CD14-positive monocyte (primary cell): ENCODE results near the gene SFTPB. TPM values are rescaled to one million over a fixed set of nuclear protein-coding genes. Genes with fewer than 3 reads are reported as not detected.
A peak's percentile ranks its signal among the peaks of the same experiment; 100 is the strongest.

ENCODE experiments used
- DNase-seq, 3 donors: peaks; one replicate each; pipeline ENCODE4 v3.0.0-alpha.2; 2011 to 2022
- H2AFZ ChIP-seq: 2 replicates; pipeline ENCODE4 v1.6.0; 2012; ENCODE audit warnings: mild to moderate bottlenecking, low read depth, low read length, inconsistent platforms; ENCODE audit not compliant: insufficient read depth, poor library complexity, severe bottlenecking
- H3K27ac ChIP-seq, 2 donors: 1 replicate in 1 of 2; 2 replicates in 1 of 2; pipeline ENCODE4 v1.5.1; 2012 to 2013; ENCODE audit warnings: low read length in 2 of 2, control low read depth in 1 of 2, inconsistent platforms in 1 of 2, low read depth in 1 of 2, mild to moderate bottlenecking in 1 of 2
- H3K27me3 ChIP-seq, 2 donors: one replicate each; pipeline versions ENCODE4 v1.6.0 to v1.6.1; 2011 to 2013; ENCODE audit warnings: low read length in 2 of 2; ENCODE audit not compliant: control insufficient read depth in 2 of 2, insufficient read depth in 2 of 2
- H3K36me3 ChIP-seq, 2 donors: replicated peaks in 1 of 2; 1 replicate in 1 of 2; 2 replicates in 1 of 2; pipeline versions ENCODE4 v1.5.1 to v1.6.1; 2012 to 2013; ENCODE audit warnings: low read length in 2 of 2, control low read depth in 1 of 2, inconsistent platforms in 1 of 2, mild to moderate bottlenecking in 1 of 2; ENCODE audit not compliant: insufficient read depth in 2 of 2, control insufficient read depth in 1 of 2
- H3K4me1 ChIP-seq, 2 donors: 1 replicate in 1 of 2; 2 replicates in 1 of 2; pipeline versions ENCODE4 v1.5.1 to v1.6.1; 2012 to 2013; ENCODE audit warnings: low read length in 2 of 2, control low read depth in 1 of 2, inconsistent platforms in 1 of 2, mild to moderate bottlenecking in 1 of 2, moderate library complexity in 1 of 2; ENCODE audit not compliant: insufficient read depth in 2 of 2, control insufficient read depth in 1 of 2
- H3K4me2 ChIP-seq: replicated peaks from 2 replicates; pipeline ENCODE3; 2012; ENCODE audit warnings: low read length, moderate library complexity, mild to moderate bottlenecking; ENCODE audit not compliant: poor library complexity, severe bottlenecking; ENCODE audit errors: extremely low read depth
- H3K4me3 ChIP-seq, 3 experiments: fragments of 200-600 bp in 1 of 3; sonication (generic) in 1 of 3; replicated peaks in 1 of 3; 1 replicate in 2 of 3; 2 replicates in 1 of 3; pipeline ENCODE4 v1.5.1; 2011 to 2013; ENCODE audit warnings: low read length in 3 of 3, mild to moderate bottlenecking in 3 of 3, control low read depth in 2 of 3, low read depth in 2 of 3, inconsistent platforms in 1 of 3, moderate library complexity in 1 of 3
- H3K79me2 ChIP-seq: 2 replicates; pipeline ENCODE4 v1.6.0; 2012; ENCODE audit warnings: mild to moderate bottlenecking, control low read depth, inconsistent platforms, low read length, moderate library complexity; ENCODE audit not compliant: insufficient read depth
- H3K9ac ChIP-seq: 2 replicates; pipeline ENCODE4 v1.6.0; 2017; ENCODE audit warnings: low read length, mild to moderate bottlenecking; ENCODE audit not compliant: insufficient read depth, poor library complexity, severe bottlenecking
- H3K9me3 ChIP-seq, 2 donors: replicated peaks in 1 of 2; 1 replicate in 1 of 2; 2 replicates in 1 of 2; pipeline versions ENCODE4 v1.5.1 to v1.6.1; 2012 to 2013; ENCODE audit warnings: low read length in 2 of 2, control low read depth in 1 of 2; ENCODE audit not compliant: control insufficient read depth in 1 of 2, insufficient read depth in 1 of 2
- H4K20me1 ChIP-seq: 2 replicates; pipeline ENCODE4 v1.6.0; 2012; ENCODE audit warnings: mild to moderate bottlenecking, low read length, control low read depth, moderate library complexity; ENCODE audit not compliant: insufficient read depth
- H3K27ac Mint-ChIP-seq, 7 donors: one replicate each; pipeline ENCODE4 v1.8.0; 2020; ENCODE audit warnings: mild to moderate bottlenecking in 7 of 7, mixed read lengths in 7 of 7, moderate library complexity in 6 of 7, inconsistent platforms in 2 of 7
- H3K27me3 Mint-ChIP-seq, 3 donors: one replicate each; pipeline ENCODE4 v1.8.0; 2021 to 2022; ENCODE audit warnings: low read depth in 3 of 3, mild to moderate bottlenecking in 3 of 3, mixed read lengths in 3 of 3, moderate library complexity in 3 of 3, inconsistent platforms in 1 of 3
- H3K36me3 Mint-ChIP-seq, 2 donors: one replicate each; pipeline ENCODE4 v1.8.0; 2020; ENCODE audit warnings: mixed read lengths in 2 of 2, inconsistent platforms in 1 of 2, mild to moderate bottlenecking in 1 of 2
- H3K4me1 Mint-ChIP-seq: one replicate; pipeline ENCODE4 v1.8.0; 2020; ENCODE audit warnings: mild to moderate bottlenecking, mixed read lengths
- H3K4me3 Mint-ChIP-seq, 2 donors: one replicate each; pipeline ENCODE4 v1.8.0; 2020; ENCODE audit warnings: mild to moderate bottlenecking in 2 of 2, mixed read lengths in 2 of 2, moderate library complexity in 1 of 2
- H3K9me3 Mint-ChIP-seq, 7 donors: one replicate each; pipeline ENCODE4 v1.8.0; 2020 to 2022; ENCODE audit warnings: mixed read lengths in 7 of 7, mild to moderate bottlenecking in 6 of 7, moderate library complexity in 6 of 7, inconsistent platforms in 2 of 7
- WGBS: methylation state at CpG from one replicate; pipeline ENCODE4 v1.1.5; 2013; ENCODE audit warnings: missing lambda C conversion rate; ENCODE audit not compliant: insufficient coverage; 5-methylcytosine and 5-hydroxymethylcytosine counted together
- intact Hi-C, 2 donors: fragments of 100-400 bp; cut with micrococcal nuclease; formaldehyde crosslinking; loops; one replicate each; pipeline versions ENCODE4 v1.15.0 to v1.15.1; 2023
- polyA plus RNA-seq, 3 donors: library from polyadenylated mRNA; depleted of rRNA in 1 of 3; unstranded in 2 of 3; stranded (reverse) in 1 of 3; fragments of 300-500 nt in 2 of 3; fragments of >200 nt in 1 of 3; fragmentation: Illumina TruSeq in 2 of 3; gene quantifications; 1 replicate in 2 of 3; 2 replicates in 1 of 3; pipeline ENCODE4 v1.2.3, GENCODE V29; 2012 to 2021
- TF ChIP-seq, protein P1 (sequence below): fragments of 200-600 bp; IDR thresholded peaks from one replicate; pipeline ENCODE4 v1.8.0; 2022; ENCODE audit warnings: antibody characterized with exemption, mild to moderate bottlenecking

SFTPB gene
- polyA plus RNA-seq, 3 donors, result 0.18 to 0.47 TPM; not detected in 1

DNA sequence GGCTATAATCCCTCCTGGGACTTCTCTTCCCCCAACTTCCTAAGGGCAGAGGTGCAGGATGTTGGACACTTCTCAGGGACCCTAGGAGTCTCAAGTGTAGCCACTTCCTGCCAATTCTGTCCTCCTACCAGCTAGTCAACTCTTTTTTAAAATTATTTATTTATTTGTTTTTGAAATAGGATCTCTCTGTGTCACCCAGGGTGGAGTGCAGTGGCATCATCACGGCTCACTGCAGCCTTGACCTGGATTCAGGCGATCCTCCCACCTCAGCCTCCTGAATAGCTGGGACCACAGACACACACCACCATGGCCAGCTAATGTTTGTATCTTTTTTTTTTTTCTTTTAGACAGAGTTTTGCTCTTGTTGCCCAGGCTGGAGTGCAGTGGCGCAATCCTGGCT is 11.5 kb downstream of the SFTPB start:
- H3K27ac Mint-ChIP-seq, result peak overlapping the region in 3 of 7 donors; percentile 25 to 63 (median 32)
- no peak overlapping the region for H3K4me2 ChIP-seq

DNA sequence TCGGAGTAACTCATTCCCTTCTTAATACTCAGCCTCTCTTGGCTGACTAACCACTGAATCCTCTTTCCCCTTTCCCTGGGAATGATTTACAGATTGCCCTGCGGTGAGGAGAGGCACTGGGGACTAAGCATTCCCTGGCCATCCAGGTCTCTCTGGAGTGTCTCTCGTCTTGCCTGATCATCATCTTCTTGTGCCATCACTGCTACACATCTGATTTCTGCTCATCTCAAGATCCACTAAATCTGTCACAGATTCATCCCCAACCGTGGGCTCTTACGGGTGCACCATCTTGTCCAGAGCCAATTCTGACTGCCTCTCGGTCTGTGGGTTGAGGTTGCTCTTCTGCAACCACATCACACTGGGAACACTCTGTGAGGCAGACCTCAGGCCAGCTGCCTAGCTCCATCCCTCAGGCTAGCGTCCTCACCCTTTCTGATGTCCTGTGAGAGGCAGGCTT is 12.0 kb downstream of the SFTPB start:
- Mint-ChIP-seq H3K36me3 (peaks cover 56 to 77% of the 10 kb centered on the region in 2 donors), H3K27me3 (no peaks in the 10 kb centered on the region), H3K9me3 (peaks cover 0 to 2% (median 0%) of the 10 kb centered on the region in 7 donors), H3K4me1 (peaks cover 10% of the 10 kb centered on the region), H3K4me3 (no peak overlapping the region), H3K27ac (peak overlapping the region in 3 of 7 donors; percentile 27 to 58 (median 33))
- Histone ChIP-seq H4K20me1 (no peaks in the 10 kb centered on the region), H3K4me2 (no peak overlapping the region), H3K36me3 (peaks cover 31 to 60% of the 10 kb centered on the region in 2 donors), H3K4me3 (no peak overlapping the region), H3K9me3 (no peaks in the 10 kb centered on the region), H2AFZ (no peak overlapping the region), H3K9ac (no peak overlapping the region), H3K4me1 (no peaks in the 10 kb centered on the region), H3K27me3 (no peaks in the 10 kb centered on the region), H3K79me2 (no peaks in the 10 kb centered on the region), H3K27ac (no peak overlapping the region)
- TF ChIP-seq, protein P1, sequence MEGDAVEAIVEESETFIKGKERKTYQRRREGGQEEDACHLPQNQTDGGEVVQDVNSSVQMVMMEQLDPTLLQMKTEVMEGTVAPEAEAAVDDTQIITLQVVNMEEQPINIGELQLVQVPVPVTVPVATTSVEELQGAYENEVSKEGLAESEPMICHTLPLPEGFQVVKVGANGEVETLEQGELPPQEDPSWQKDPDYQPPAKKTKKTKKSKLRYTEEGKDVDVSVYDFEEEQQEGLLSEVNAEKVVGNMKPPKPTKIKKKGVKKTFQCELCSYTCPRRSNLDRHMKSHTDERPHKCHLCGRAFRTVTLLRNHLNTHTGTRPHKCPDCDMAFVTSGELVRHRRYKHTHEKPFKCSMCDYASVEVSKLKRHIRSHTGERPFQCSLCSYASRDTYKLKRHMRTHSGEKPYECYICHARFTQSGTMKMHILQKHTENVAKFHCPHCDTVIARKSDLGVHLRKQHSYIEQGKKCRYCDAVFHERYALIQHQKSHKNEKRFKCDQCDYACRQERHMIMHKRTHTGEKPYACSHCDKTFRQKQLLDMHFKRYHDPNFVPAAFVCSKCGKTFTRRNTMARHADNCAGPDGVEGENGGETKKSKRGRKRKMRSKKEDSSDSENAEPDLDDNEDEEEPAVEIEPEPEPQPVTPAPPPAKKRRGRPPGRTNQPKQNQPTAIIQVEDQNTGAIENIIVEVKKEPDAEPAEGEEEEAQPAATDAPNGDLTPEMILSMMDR, result no peak
- WGBS, result 96% methylated on average over 7 of the region's 7 CpGs
- no peak for DNase-seq
- intact Hi-C loops, result no loop called here

More for the DNA sequence above, 11.5 kb downstream of the SFTPB start:
- Histone ChIP-seq H3K9ac (no peak overlapping the region), H2AFZ (no peak overlapping the region), H3K9me3 (no peaks in the 10 kb centered on the region), H3K36me3 (peaks cover 27 to 55% of the 10 kb centered on the region in 2 donors), H4K20me1 (no peaks in the 10 kb centered on the region), H3K4me3 (no peak overlapping the region), H3K27me3 (no peaks in the 10 kb centered on the region), H3K4me1 (peaks cover 0 to 5% of the 10 kb centered on the region in 2 donors), H3K79me2 (no peaks in the 10 kb centered on the region), H3K27ac (no peak overlapping the region)
- intact Hi-C loops, result no loop called here
- Mint-ChIP-seq H3K4me1 (peaks cover 14% of the 10 kb centered on the region), H3K9me3 (peaks cover 0 to 2% (median 0%) of the 10 kb centered on the region in 7 donors), H3K27me3 (no peaks in the 10 kb centered on the region), H3K36me3 (peaks cover 52 to 76% of the 10 kb centered on the region in 2 donors), H3K4me3 (no peak overlapping the region)
- WGBS, result no CpG with 5 or more reads among the region's 3 CpGs
- DNase-seq, result no peak
- TF ChIP-seq, protein P1, result no peak
